GM23338 (cell line): Measurements from ENCODE around the gene ORM1.

Experiments used
- CREB1 ChIP-seq: fragments of 250-450 bp; sonication (Bioruptor Pico); IDR thresholded peaks from 2 replicates; pipeline ENCODE4 v1.5.0; 2020; ENCODE audit warnings: low read depth, mild to moderate bottlenecking, moderate library complexity
- CTCF ChIP-seq, 2 experiments: fragments of 200-600 bp in 1 of 2; sonication (generic) in 1 of 2; conservative IDR thresholded peaks; 2 replicates each; pipeline versions ENCODE4 v1.5.1 to v1.6.1; 2016 to 2017; ENCODE audit warnings: antibody characterized with exemption in 2 of 2, low read depth in 2 of 2, mild to moderate bottlenecking in 2 of 2, moderate library complexity in 1 of 2
- ETS1 ChIP-seq: IDR thresholded peaks from 2 replicates; pipeline ENCODE4 v1.6.1; 2016; ENCODE audit warnings: antibody characterized with exemption
- EZH2 ChIP-seq: fragments of 200-600 bp; sonication (generic); IDR thresholded peaks from one replicate; pipeline ENCODE4 v1.8.0; 2017; ENCODE audit warnings: antibody characterized with exemption, mild to moderate bottlenecking, low read depth; ENCODE audit not compliant: unreplicated experiment
- EZH2phosphoT487 ChIP-seq: fragments of 200-600 bp; sonication (generic); IDR thresholded peaks from one replicate; pipeline ENCODE4 v1.8.1; 2018; ENCODE audit warnings: antibody characterized with exemption; ENCODE audit not compliant: unreplicated experiment
- JUNB ChIP-seq: IDR thresholded peaks from one replicate; pipeline ENCODE4 v1.6.1; 2016; ENCODE audit warnings: antibody characterized with exemption; ENCODE audit not compliant: unreplicated experiment
- POLR2AphosphoS5 ChIP-seq: IDR thresholded peaks from 2 replicates; pipeline ENCODE4 v1.6.1; 2016; ENCODE audit warnings: antibody characterized with exemption, low read depth
- REST ChIP-seq: IDR thresholded peaks from one replicate; pipeline ENCODE4 v1.6.1; 2018; ENCODE audit warnings: antibody characterized with exemption; ENCODE audit not compliant: unreplicated experiment
- STAT1 ChIP-seq: IDR thresholded peaks from one replicate; pipeline ENCODE4 v1.6.1; 2016; ENCODE audit warnings: antibody characterized with exemption; ENCODE audit not compliant: unreplicated experiment
- ZNF114 ChIP-seq: fragments of 250-450 bp; sonication (Bioruptor Pico); IDR thresholded peaks from 2 replicates; pipeline ENCODE4 v1.5.0; 2020; ENCODE audit warnings: mild to moderate bottlenecking, moderate library complexity
- ZNF331 ChIP-seq: fragments of 250-450 bp; sonication (Bioruptor Pico); IDR thresholded peaks from 2 replicates; pipeline ENCODE4 v1.5.0; 2020; ENCODE audit warnings: low read depth, mild to moderate bottlenecking, moderate library complexity
- TF ChIP-seq, protein P1 (sequence below): fragments of 250-450 bp; sonication (Bioruptor Pico); IDR thresholded peaks from 2 replicates; pipeline ENCODE4 v1.5.0; 2020; ENCODE audit warnings: mild to moderate bottlenecking, moderate library complexity

DNA sequence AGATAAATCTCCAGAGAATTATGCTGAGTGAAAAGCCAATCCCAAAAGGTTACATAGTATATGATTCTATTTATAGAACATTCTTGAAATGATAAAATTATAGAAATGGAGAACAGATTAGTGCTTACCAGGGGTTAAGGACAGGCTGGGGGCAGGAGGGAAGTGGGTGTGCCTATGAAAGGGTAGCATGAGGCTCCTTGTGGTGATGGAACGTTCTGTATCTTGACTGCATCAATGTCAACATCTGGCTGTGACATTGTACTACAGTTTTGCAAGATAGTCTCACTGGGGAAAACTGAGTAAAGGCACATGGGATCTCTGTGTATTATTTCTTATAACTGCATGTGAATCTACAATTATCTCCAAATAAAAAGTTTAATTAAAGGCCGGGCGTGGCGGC, 29.0 kb downstream of the ORM1 start:
- TF ChIP-seq CTCF (conservative IDR thresholded peaks at IDR 0.05; ENCODE audit: low read depth in 2 of 2) (no peak), ZNF114 (no peak), CREB1 (no peak), REST (no peak), EZH2phosphoT487 (no peak), EZH2 (no peak), JUNB (no peak), POLR2AphosphoS5 (no peak), STAT1 (no peak), ZNF331 (CRISPR knock-in tag) (no peak), ETS1 (no peak)
- TF ChIP-seq, protein P1, sequence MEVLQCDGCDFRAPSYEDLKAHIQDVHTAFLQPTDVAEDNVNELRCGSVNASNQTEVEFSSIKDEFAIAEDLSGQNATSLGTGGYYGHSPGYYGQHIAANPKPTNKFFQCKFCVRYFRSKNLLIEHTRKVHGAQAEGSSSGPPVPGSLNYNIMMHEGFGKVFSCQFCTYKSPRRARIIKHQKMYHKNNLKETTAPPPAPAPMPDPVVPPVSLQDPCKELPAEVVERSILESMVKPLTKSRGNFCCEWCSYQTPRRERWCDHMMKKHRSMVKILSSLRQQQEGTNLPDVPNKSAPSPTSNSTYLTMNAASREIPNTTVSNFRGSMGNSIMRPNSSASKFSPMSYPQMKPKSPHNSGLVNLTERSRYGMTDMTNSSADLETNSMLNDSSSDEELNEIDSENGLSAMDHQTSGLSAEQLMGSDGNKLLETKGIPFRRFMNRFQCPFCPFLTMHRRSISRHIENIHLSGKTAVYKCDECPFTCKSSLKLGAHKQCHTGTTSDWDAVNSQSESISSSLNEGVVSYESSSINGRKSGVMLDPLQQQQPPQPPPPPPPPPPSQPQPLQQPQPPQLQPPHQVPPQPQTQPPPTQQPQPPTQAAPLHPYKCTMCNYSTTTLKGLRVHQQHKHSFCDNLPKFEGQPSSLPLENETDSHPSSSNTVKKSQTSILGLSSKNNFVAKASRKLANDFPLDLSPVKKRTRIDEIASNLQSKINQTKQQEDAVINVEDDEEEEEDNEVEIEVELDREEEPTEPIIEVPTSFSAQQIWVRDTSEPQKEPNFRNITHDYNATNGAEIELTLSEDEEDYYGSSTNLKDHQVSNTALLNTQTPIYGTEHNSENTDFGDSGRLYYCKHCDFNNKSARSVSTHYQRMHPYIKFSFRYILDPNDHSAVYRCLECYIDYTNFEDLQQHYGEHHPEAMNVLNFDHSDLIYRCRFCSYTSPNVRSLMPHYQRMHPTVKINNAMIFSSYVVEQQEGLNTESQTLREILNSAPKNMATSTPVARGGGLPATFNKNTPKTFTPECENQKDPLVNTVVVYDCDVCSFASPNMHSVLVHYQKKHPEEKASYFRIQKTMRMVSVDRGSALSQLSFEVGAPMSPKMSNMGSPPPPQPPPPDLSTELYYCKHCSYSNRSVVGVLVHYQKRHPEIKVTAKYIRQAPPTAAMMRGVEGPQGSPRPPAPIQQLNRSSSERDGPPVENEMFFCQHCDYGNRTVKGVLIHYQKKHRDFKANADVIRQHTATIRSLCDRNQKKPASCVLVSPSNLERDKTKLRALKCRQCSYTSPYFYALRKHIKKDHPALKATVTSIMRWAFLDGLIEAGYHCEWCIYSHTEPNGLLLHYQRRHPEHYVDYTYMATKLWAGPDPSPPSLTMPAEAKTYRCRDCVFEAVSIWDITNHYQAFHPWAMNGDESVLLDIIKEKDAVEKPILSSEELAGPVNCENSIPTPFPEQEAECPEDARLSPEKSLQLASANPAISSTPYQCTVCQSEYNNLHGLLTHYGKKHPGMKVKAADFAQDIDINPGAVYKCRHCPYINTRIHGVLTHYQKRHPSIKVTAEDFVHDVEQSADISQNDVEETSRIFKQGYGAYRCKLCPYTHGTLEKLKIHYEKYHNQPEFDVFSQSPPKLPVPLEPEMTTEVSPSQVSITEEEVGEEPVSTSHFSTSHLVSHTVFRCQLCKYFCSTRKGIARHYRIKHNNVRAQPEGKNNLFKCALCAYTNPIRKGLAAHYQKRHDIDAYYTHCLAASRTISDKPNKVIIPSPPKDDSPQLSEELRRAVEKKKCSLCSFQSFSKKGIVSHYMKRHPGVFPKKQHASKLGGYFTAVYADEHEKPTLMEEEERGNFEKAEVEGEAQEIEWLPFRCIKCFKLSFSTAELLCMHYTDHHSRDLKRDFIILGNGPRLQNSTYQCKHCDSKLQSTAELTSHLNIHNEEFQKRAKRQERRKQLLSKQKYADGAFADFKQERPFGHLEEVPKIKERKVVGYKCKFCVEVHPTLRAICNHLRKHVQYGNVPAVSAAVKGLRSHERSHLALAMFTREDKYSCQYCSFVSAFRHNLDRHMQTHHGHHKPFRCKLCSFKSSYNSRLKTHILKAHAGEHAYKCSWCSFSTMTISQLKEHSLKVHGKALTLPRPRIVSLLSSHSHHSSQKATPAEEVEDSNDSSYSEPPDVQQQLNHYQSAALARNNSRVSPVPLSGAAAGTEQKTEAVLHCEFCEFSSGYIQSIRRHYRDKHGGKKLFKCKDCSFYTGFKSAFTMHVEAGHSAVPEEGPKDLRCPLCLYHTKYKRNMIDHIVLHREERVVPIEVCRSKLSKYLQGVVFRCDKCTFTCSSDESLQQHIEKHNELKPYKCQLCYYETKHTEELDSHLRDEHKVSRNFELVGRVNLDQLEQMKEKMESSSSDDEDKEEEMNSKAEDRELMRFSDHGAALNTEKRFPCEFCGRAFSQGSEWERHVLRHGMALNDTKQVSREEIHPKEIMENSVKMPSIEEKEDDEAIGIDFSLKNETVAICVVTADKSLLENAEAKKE, result no peak
